Thyroid gland (tissue), 4 donors: ENCODE results near the gene PCA3.

Experiments used
- CTCF ChIP-seq, 6 experiments: fragments of 200-600 bp in 3 of 6; fragments of 450-650 bp in 3 of 6; sonication (generic) in 3 of 6; IDR thresholded peaks; one replicate each; pipeline ENCODE4 v1.5.1; 2016 to 2019; ENCODE audit warnings: antibody characterized with exemption in 6 of 6, mild to moderate bottlenecking in 2 of 6, inconsistent platforms in 1 of 6, moderate library complexity in 1 of 6
- POLR2A ChIP-seq, 2 donors: fragments of 450-650 bp; IDR thresholded peaks; one replicate each; pipeline ENCODE4 v1.6.1; 2017; ENCODE audit warnings: antibody characterized with exemption in 2 of 2, mild to moderate bottlenecking in 2 of 2, moderate library complexity in 1 of 2

- TF ChIP-seq CTCF (IDR thresholded peaks at IDR 0.05) (no peak), POLR2A (IDR thresholded peaks at IDR 0.05) (no peak)
Measured at GRCh38 chr9:76827296-76828080, 63.2 kb downstream of the PCA3 start.
